HEK293 (cell line): ENCODE data around the gene ZNF423.

Experiments
- CTCF ChIA-PET: fragments of 350-600 bp; formaldehyde crosslinking; extraction: SDS; loops from one replicate; lab custom pipeline; 2021; ENCODE audit warnings: antibody characterized with exemption; lab: Yijun Ruan, JAX
- POLR2A ChIA-PET: fragments of 300-600 bp; formaldehyde crosslinking; extraction: SDS; loops from one replicate; lab custom pipeline; 2020; ENCODE audit warnings: antibody characterized with exemption, inconsistent platforms; lab: Yijun Ruan, JAX
- H3K27ac ChIP-seq: fragments of 200-500 bp; sonication (Bioruptor generic); 2 replicates; pipeline ENCODE4 v1.5.1; 2014; ENCODE audit warnings: low read depth, low read length, control low read depth, inconsistent platforms; ENCODE audit errors: extremely low read depth
- H3K36me3 ChIP-seq, 2 experiments: fragments of 200-500 bp in 1 of 2; sonication (Bioruptor generic) in 1 of 2; 1 replicate in 1 of 2; 2 replicates in 1 of 2; pipeline ENCODE4 v1.5.1; 2014 to 2017; ENCODE audit warnings: inconsistent platforms in 2 of 2, low read length in 2 of 2; ENCODE audit not compliant: control insufficient read depth in 2 of 2, insufficient read depth in 1 of 2
- H3K4me1 ChIP-seq: fragments of 200-500 bp; sonication (Bioruptor generic); 2 replicates; pipeline ENCODE4 v1.5.1; 2014; ENCODE audit warnings: mild to moderate bottlenecking, low read length, inconsistent platforms; ENCODE audit not compliant: control insufficient read depth, insufficient read depth
- H3K4me3 ChIP-seq: 2 replicates; pipeline ENCODE4 v1.5.1; 2011; ENCODE audit warnings: low read depth, mild to moderate bottlenecking, control low read depth, low read length, moderate library complexity
- H3K9me3 ChIP-seq: fragments of 200-500 bp; sonication (Bioruptor generic); 2 replicates; pipeline ENCODE4 v1.5.1; 2014; ENCODE audit warnings: low read depth, low read length, inconsistent platforms; ENCODE audit not compliant: control insufficient read depth, insufficient read depth
- AEBP2 ChIP-seq: fragments of 450-650 bp; formaldehyde crosslinking; IDR thresholded peaks from 2 replicates; pipeline ENCODE4 v1.5.1; 2016; ENCODE audit warnings: missing biosample characterization, missing genetic modification characterization, borderline replicate concordance
- PRDM1 ChIP-seq: fragments of 450-650 bp; formaldehyde crosslinking; IDR thresholded peaks from 2 replicates; pipeline ENCODE4; 2016; ENCODE audit warnings: missing biosample characterization, missing genetic modification characterization
- SALL2 ChIP-seq: fragments of 450-650 bp; formaldehyde crosslinking; IDR thresholded peaks from 2 replicates; pipeline ENCODE4 v1.5.0; 2017; ENCODE audit warnings: missing biosample characterization, mild to moderate bottlenecking, missing genetic modification characterization, borderline replicate concordance
- SP7 ChIP-seq: fragments of 450-650 bp; formaldehyde crosslinking; IDR thresholded peaks from 2 replicates; pipeline ENCODE4 v1.5.1; 2016; ENCODE audit warnings: missing biosample characterization, missing genetic modification characterization
- ZBTB10 ChIP-seq: fragments of 450-650 bp; formaldehyde crosslinking; IDR thresholded peaks from 2 replicates; pipeline ENCODE4 v1.5.1; 2016; ENCODE audit warnings: missing biosample characterization, missing genetic modification characterization
- ZBTB49 ChIP-seq: fragments of 450-650 bp; formaldehyde crosslinking; IDR thresholded peaks from 2 replicates; pipeline ENCODE4 v1.5.1; 2016; ENCODE audit warnings: missing biosample characterization, missing genetic modification characterization, low read depth
- ZNF114 ChIP-seq: fragments of 450-650 bp; formaldehyde crosslinking; IDR thresholded peaks from 2 replicates; pipeline ENCODE4 v1.5.0; 2017; ENCODE audit warnings: missing biosample characterization, missing genetic modification characterization
- ZNF214 ChIP-seq: fragments of 450-650 bp; formaldehyde crosslinking; IDR thresholded peaks from 2 replicates; pipeline ENCODE4 v1.5.1; 2017; ENCODE audit warnings: missing biosample characterization, mild to moderate bottlenecking, missing genetic modification characterization, borderline replicate concordance
- ZNF280D ChIP-seq: fragments of 450-650 bp; formaldehyde crosslinking; IDR thresholded peaks from 2 replicates; pipeline ENCODE4 v1.5.1; 2016; ENCODE audit warnings: missing biosample characterization, missing genetic modification characterization
- ZNF350 ChIP-seq: fragments of 450-650 bp; formaldehyde crosslinking; IDR thresholded peaks from 2 replicates; pipeline ENCODE4 v1.5.0; 2017; ENCODE audit warnings: missing biosample characterization, mild to moderate bottlenecking, missing genetic modification characterization
- ZNF449 ChIP-seq: fragments of 450-650 bp; formaldehyde crosslinking; IDR thresholded peaks from 2 replicates; pipeline ENCODE4 v1.5.1; 2017; ENCODE audit warnings: missing biosample characterization, mild to moderate bottlenecking, missing genetic modification characterization, moderate library complexity
- ZNF521 ChIP-seq: fragments of 450-650 bp; formaldehyde crosslinking; IDR thresholded peaks from 2 replicates; pipeline ENCODE4 v1.5.1; 2017; ENCODE audit warnings: missing biosample characterization, mild to moderate bottlenecking, missing genetic modification characterization
- ZNF624 ChIP-seq: fragments of 450-650 bp; formaldehyde crosslinking; IDR thresholded peaks from 2 replicates; pipeline ENCODE4 v1.5.1; 2017; ENCODE audit warnings: missing biosample characterization, missing genetic modification characterization
- ZNF670 ChIP-seq: fragments of 450-650 bp; formaldehyde crosslinking; IDR thresholded peaks from 2 replicates; pipeline ENCODE4 v1.5.1; 2016; ENCODE audit warnings: missing biosample characterization, missing genetic modification characterization, low read depth
- ZNF707 ChIP-seq: fragments of 450-650 bp; formaldehyde crosslinking; IDR thresholded peaks from 2 replicates; pipeline ENCODE4 v1.5.1; 2016; ENCODE audit warnings: missing biosample characterization, missing genetic modification characterization
- ZSCAN18 ChIP-seq: fragments of 450-650 bp; formaldehyde crosslinking; IDR thresholded peaks from 2 replicates; pipeline ENCODE4 v1.5.1; 2016; ENCODE audit warnings: missing biosample characterization, missing genetic modification characterization

Gene ZNF423

GRCh38 chr16:49466529-49466831, 389.4 kb downstream of the ZNF423 start (continued):
- no peak for TF ChIP-seq ZNF624 (tag by site-specific recombination)
- no peak for TF ChIP-seq AEBP2 (tag by site-specific recombination)

- no peaks in the 10 kb centered on the region for H3K4me1 ChIP-seq
- no peak overlapping the region for H3K27ac ChIP-seq
- no peak overlapping the region for H3K4me3 ChIP-seq
- ChIA-PET CTCF (interaction anchor here (0.7 to 1.5 kb wide), 4 partner anchors 15 to 167 kb away, joined by 3 to 4 read pairs (median 3); no protein-coding TSS in a partner anchor), POLR2A (no interaction called here)
- H3K36me3 ChIP-seq: no peaks in the 10 kb centered on the region
- H3K9me3 ChIP-seq: no peaks in the 10 kb centered on the region
- no peak for TF ChIP-seq SALL2 (tag by site-specific recombination)
- no peak for TF ChIP-seq ZNF707 (tag by site-specific recombination)
- no peak for TF ChIP-seq SP7 (tag by site-specific recombination)
- TF ChIP-seq ZNF670: no peak
- TF ChIP-seq ZNF350 (tag by site-specific recombination): no peak
- TF ChIP-seq ZSCAN18 (tag by site-specific recombination): no peak
- no peak for TF ChIP-seq ZNF114 (tag by site-specific recombination)
- TF ChIP-seq ZNF521: no peak
- no peak for TF ChIP-seq ZNF449
- TF ChIP-seq PRDM1 (tag by site-specific recombination): no peak
- TF ChIP-seq AEBP2 (tag by site-specific recombination): no peak
- no peak for TF ChIP-seq ZBTB49 (tag by site-specific recombination)
- no peak for TF ChIP-seq ZBTB10 (tag by site-specific recombination)
- TF ChIP-seq ZNF214 (tag by site-specific recombination): no peak
- no peak for TF ChIP-seq ZNF280D
Observed at GRCh38 chr16:49465661-49466528, 390.0 kb downstream of the ZNF423 start.
